Activated gamma-delta T cell treated with Interleukin-2 at 50 U/mL for 16 hours (primary cell): ENCODE results near the gene ZNF160.
"Not testable (repeated sequence)": the region's sequence is repeated elsewhere in the genome, so short reads cannot be mapped to it uniquely, and the experiment has no call there.

ENCODE experiments used
- DNase-seq: peaks from one replicate; pipeline ENCODE4 v3.0.0-alpha.2; 2020

ZNF160 gene

DNA sequence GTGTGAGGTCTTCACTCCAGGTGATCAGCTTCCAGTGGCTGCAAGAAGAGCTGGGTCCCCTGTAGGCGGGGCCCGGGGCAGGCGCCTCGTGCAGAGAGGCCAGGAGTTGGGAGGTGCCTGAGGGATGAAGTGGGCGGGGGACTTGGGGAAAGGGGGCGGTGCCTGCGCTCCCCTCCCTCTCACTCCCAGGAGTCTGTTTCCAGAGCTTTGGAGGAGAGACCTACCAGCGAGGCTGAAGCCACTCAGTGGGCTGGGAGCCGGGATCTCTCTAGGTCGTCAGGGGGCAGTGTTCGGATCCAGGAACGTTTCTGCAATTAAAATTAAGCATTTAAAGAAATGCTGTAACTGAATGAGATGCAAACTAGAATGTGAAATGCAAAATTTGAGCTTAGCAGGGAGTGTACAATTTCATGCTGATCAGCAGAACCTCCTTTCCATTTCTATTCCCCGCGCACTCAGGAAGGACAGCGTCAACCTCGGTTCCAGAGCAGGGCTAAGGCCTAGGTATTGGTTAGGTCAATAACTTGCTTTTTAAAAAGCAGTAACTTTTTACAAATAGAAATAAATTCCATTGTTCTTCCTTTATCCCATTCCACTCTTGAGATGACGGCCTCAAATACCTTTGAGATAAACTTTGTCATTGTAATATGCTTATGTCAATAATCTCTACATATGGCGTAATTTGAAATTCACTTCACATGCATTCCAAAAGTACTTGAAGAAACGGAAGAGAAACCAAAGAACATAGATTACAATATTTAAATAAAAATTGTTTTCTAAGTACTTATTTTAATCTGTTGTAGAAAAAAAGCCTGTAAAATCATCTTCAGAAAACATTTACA, 11.6 kb downstream of the ZNF160 start:
- no peak for DNase-seq

DNA sequence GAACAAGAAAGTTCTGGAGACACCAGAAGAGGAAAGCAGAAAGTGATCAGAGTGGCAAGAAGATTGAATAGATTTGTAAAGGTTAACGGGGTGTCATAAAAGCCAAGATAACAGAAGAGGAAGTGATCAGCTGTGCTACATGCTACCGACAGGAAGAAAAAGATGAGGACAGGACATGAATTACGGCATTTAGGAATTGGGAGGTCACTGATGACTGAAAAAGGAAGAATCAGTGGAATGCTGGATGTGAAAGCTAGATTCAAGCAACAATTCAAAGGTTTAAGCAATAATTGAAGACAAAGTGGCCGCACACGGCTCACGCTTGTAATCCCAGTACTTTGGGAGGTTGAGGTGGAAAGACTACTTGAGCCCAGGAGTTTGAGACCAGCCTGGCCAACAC, 15.1 kb downstream of the ZNF160 start:
- DNase-seq, result no peak

DNA sequence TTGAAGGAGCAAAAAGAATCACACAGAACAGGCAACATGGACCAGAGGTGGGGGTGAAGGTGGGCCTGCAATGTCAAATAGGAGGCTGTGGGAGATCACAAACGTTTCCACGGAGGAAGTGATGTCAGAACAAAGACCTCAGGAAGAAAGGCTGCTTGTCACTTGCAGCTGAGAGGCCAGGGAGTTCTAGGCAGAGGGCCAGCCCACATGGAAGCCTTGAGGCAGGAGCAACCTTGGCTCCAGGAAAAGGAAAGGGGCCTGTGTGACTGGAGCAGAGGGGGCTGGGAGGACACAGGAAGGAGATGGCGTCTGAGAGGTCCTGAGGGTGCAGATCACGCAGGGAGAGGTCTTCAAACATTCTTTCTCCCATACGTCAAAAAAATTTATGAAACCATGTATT, 16.3 kb downstream of the ZNF160 start:
- DNase-seq, result no peak

DNA sequence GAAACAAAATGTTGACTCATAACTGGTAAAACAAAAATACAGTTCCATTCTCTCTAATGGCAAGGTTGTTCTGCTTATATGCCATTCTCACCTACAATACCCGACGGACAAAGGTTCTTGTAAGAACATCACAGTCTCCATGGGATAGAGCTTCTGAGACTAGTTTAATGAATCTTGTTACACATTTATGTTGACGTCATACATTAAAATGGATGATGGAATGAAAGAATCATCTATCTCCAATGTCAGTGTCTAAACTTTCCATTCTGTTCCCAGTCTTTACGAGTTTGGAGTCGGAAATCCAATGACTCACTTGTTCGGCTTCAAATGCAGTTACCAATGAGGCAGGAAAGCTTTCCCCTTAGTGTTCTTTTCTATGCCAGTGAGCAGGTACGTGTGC, 17.7 kb downstream of the ZNF160 start:
- DNase-seq, result no peak

DNA sequence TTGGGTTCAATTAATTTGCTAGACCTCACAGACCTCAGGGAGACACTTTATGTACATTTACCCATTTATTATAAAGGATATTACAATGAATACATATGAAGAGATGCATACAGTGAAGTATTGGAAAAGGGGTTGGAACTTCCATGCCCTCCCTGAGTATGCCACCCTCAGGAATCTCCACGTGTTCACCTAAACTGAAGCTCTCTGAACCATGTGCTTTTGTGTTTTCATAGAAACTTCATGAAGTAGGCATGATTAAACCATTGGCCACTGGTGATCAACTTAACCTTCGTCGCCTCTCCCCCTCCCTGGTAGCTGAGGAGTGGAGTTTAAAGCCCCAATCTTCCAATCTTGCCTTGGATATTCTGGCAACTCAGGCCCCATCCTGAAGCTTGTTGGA, 20.3 kb downstream of the ZNF160 start:
- no peak for DNase-seq

DNA sequence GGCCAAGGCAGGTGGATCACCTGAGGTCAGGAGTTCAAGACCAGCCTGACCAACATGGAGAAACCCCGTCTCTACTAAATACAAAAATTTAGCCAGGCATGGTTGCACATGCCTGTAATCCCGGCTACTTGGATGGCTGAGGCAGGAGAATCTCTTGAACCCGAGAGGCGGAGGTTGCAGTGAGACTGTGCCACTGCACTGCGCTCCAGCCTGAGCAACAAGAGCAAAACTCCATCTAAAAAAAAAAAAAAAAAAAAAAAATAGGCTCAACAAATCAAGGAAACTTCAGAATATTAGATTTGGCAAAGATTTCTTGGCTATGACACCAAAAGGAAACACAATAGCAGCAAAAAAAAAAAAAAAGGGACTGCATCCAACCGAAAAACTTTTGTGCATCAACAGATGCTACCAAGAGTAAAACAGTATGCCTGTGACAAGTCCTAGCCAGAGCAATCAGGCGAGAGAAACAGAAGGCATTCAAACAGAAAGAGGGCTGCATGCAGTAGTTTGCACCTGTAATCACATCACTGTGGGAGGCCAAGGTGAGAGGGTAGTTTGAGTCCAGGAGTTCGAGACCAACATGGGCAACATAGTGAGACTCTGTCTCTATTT, 23.8 kb downstream of the ZNF160 start:
- DNase-seq, result no peak

DNA sequence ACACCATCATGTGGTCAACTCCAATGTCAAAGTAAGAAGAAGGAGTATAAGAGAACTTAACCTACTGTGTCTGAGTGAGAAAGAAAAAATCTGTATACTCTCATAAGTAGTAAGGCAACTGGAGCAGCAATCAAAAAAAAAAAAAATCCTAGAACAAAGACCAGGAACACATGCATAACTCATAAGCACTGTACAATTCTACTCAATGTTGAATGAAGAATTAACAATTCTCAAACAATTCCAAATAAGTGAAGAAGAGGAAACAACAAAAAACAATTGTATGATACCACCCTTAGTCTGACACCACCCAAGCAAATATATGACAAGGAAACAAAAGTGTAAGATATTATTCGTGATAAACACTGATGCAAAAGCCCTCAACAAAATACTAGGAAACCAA, 24.6 kb downstream of the ZNF160 start:
- no peak for DNase-seq

DNA sequence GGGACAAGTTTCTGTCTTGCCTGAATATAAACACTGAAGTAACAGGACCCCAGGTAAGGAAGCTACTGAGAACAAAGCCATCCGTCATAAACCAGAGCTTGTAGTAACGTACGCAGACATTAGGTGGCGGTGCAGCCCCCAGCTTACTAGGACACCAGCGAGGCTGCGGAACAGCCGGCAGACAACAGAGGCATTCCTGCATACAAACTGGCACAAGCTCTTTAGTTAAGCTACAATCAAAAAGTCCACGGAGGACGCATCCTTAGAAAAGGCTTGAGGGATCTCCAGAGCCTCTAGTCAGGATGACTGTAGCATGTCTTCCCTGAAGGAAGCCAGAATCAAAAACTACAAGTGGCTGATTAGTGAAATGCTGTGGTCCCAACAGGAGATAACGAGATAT, 26.2 kb downstream of the ZNF160 start:
- DNase-seq, result no peak

DNA sequence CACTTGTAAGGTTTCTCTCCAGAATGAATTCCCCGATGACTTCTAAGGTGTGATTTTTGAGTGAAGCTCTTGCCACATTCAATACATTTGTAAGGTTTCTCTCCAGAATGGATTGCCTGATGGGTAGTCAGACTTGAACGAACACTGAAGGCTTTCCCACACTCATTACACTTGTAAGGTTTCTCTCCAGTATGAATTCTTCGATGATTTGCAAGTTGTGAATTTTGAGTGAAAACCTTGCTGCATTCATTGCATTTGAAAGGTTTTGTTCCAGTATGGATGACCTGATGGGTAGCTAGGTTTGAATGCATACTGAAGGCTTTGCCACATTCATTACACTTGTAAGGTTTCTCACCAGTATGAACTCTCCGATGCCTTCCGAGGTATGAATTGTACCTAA, 34.4 kb downstream of the ZNF160 start:
- no peak for DNase-seq

DNA sequence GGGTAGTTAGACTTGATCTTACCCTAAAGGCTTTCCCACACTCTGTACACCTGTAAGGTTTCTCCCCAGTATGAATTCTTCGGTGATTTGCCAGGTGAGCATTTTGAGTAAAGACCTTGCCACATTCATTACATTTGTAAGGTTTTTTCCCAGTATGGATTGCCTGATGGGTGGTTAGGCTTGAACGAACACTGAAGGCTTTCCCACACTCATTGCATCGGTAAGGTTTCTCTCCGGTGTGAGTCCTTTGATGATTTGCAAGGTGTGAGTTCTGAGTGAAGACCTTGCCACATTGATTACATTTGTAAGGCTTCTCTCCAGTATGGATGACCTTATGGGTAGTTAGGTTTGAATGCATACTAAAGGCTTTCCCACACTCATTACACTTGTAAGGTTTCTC, 35.0 kb downstream of the ZNF160 start:
- no peak for DNase-seq

DNA sequence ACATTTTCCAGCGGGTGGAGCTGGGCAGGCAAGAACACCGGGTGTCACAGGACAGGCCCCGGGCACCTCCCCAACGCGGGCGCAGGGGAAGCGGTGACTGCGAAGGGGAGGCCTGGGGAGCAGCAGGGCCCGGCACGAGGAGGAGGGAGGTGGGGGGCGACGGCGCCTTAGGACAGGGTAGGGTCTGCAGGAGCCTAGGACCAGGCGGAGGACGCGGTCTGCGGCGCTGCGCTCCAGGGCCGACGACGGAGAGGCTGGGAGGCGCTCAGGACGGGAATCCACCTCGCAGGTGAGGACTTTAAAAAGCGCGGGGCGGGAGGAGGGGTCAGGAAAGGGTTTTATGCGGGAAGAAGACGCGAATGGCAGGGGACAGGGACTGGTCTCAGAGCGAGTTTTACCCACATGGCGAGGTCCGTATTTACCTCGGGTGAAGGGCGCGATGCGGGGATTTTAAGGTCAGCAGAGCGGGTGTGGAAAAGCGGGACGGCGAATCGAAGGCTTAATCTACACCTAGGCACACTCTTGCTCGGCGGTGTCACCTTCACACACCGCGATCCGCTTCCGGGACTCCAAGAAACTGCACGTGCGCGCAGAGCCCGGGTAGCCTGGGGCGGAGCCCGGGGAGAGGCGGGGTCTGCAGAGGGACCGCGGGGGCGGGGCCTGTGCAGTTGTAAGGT, 45.2 kb downstream of the ZNF160 start:
- no peak for DNase-seq

DNA sequence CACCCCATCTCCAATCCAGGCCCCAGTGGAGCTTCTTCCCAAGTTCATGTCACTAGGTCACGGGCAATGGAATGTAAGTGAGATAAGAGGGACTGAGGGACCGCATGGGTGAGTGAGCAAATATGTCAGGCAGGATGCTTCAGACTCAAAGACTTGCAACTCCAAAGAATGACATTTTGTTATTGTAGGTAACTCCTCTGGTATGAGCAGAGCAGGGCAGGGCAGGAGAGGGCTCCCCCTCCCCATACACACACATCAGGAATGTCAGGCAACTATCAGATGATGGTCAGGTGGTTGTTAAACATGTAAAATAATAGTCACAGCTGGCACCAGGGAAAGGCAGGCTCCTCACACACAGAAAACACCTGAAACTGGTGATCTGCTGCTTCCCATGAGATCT, 48.1 kb downstream of the ZNF160 start:
- no peak for DNase-seq

DNA sequence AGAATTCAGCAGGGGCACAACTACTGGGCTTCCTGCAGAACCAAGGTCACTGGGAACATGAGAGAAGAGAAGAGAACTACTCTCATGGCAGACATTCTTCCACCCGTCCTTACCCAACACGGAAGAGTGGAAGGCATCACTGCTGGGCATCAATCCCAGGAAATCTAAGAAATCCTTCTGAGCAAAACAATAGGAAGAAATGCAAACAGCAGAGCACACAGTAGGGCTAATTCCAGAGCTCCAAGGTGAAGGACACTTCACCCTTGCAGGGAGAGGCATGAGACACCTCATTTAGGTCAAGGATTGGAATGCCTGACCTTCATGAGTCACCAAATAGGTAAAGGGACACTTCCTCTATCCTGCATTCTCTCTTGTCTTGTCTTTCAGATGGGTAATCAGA, 55.8 kb downstream of the ZNF160 start:
- DNase-seq, result no peak

DNA sequence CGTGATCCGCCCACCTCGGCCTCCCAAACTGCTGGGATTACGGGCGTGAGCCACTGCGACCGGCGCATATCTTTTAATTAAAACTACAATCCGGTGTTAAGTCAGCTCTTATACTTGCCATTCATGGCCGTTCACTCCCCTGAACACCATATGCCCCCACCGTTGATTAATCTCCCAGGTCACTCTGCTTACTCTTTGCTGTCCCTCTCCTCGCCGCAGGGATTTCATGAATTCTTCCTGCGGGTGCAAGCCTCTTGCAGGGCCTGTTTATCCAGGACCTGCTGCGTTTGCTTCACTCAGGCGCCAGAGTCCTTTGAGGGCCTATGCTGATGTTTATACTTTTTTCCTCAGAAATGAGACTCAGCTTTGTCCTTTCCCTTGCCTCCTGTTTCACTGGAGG, 57.7 kb downstream of the ZNF160 start:
- no peak for DNase-seq

DNA sequence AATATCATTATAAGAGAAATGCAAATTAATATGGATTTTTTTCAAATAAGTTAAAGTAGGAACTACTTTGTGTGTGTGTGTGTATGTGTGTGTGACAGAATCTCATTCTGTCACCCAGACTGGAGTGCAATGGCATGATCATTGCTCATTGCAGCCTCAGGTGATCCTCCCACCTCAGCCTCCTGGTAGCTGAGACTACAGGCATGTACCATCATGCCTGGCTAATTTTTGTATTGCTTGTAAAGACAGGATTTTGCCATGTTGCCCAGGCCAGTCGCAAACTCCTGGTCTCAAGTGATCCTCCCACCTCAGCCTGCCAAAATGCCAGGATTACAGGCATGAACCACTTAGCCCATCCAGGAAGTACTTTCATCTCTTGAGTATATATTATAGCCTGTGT, 61.9 kb downstream of the ZNF160 start:
- no peak for DNase-seq

DNA sequence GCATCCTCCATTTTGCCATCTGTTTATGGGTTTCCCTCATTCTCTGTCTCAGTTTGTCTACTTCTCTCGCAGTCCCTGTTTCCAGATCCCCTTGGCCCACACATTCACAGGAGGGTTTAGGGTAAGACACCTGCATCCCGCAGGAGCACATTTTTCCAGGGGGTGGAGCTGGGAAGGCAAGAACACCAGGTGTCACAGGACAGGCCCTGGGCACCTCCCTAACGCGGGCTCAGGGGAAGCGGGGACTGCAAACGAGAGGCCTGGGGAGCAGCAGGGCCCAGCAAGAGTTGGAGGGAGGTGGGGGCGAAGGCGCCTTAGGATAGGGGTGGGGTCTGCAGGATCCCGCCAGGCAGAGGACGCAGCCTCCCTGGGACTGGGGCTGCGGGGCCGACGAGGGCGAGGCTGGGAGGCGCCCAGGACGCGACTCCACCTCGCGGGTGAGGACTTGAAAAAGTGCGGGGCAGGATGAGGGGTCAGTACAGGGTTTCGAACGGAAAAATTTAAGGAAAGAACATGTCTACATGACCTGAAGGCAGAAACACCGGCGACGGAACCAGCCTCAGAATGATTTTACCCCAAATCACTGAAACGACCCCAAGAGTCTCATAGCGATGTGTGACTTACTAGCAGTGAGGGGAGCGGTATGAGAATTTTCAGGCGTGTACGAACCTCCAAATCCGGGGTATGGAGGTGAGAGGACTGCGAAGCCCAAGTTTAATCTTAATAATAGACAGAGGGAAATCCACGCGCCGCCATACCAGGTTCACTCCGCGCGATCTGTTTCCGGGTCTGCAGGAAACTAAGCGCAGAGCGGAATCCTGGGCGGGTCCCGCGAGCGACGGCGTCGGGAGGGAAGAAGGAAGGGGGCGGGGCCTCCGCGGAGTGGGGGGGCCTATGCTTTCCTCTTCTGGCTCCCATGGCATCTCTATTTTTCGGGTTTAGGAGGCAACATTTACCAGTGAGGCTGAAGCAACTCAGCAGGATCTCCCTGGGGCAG, 65.8 kb downstream of the ZNF160 start:
- peak; percentile 20 for DNase-seq

DNA sequence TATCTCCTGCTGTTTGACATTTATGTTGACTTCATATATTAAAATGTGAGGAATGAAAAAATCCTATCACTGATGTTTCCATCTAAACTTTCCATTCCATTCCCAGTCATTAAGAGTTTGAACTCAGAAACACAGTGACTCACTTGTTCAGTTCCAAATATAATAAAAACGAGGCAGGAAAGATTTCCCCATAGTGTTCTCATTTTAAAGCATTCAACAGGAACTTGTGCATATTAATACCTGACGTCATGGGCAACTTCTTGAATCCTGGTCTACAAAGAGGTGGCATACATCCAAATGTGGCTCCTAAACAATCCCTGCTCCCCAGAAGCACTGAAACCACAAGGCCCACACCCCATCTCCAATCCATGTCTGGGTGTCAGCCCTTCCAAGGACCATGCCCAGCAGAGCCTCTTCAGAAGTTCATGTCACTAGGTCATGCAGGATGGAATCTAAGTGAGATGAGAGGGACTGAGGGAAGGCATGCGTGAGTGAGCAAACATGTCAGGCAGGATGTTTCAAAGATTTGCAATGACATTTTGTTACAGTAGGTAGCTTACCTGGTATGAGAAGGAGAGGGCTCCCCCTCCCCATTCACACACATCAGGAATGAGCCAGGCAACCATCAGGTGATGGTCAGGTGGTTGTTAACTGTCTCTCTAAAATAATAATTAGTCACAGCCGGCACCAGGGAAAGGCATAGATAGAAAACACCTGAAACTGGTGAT, 68.1 kb downstream of the ZNF160 start:
- no peak for DNase-seq

DNA sequence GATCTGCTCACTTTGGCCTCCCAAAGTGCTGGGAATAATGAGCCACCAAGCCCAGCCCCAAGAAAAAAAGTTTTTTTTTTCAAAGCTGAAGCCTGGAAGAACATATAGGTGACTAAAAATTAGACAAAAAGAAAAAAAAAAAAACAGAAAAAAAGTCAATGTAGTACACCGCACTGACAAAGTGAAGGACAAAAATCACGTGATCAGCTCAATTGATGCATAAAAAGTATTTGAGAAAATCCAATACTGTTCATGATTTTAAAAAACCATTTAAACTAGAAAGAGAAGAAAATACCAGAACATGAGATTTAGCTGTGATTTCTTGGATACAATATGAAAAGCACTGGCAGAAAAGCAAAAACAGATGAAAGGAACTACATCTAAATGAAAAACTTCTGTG, 69.2 kb downstream of the ZNF160 start:
- DNase-seq, result no peak

DNA sequence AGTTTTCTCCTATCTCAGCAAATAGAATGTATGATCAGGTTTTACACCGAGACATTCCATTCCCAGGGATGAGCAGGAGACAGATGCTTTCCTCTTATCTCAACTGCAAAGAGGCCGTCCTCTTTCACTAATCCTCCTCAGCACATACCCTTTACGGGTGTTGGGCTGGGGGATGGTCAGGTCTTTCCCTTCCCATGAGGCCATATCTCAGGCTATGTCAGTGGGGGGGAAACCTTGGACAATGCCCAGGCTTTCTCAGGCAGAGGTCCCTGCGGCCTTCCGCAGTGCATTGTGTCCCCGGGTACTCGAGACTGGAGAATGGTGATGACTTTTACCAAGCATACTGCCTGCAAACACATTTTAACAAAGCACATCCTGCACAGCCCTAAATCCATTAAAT, 74.9 kb downstream of the ZNF160 start:
- not testable (repeated sequence) for DNase-seq

DNA sequence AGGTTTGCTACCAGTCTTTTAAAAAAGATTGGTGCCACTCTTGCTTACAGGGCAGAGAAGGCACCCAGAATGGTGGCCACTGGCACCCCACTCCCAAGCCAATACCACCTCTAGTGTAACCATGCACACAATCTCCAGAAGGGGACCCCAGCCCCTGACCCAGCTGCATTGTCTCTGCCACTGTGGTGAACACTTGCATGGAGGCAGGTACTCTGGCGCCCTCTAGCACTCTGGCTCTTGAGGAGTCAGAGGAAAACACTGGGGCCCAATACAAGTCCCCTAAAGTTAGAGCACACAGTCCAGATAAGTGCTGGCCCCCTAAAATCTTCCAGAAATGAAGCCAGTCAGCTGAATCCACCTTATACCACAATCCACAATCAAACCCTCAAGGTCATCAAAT, 83.5 kb downstream of the ZNF160 start:
- DNase-seq, result no peak
